Upper lobe of left lung (tissue), 4 donors: ENCODE data around the gene RGS7.

ENCODE experiments used
- POLR2A ChIP-seq, 4 donors: fragments of 450-650 bp; IDR thresholded peaks; one replicate each; pipeline ENCODE4 v1.5.1; 2016 to 2017; ENCODE audit warnings: antibody characterized with exemption in 4 of 4, mild to moderate bottlenecking in 2 of 4
- TF ChIP-seq, protein P1 (sequence below), 6 experiments: fragments of 450-650 bp in 4 of 6; fragments of 200-600 bp in 2 of 6; sonication (generic) in 2 of 6; IDR thresholded peaks; one replicate each; pipeline ENCODE4 v1.5.1; 2016 to 2019; ENCODE audit warnings: antibody characterized with exemption in 6 of 6

DNA sequence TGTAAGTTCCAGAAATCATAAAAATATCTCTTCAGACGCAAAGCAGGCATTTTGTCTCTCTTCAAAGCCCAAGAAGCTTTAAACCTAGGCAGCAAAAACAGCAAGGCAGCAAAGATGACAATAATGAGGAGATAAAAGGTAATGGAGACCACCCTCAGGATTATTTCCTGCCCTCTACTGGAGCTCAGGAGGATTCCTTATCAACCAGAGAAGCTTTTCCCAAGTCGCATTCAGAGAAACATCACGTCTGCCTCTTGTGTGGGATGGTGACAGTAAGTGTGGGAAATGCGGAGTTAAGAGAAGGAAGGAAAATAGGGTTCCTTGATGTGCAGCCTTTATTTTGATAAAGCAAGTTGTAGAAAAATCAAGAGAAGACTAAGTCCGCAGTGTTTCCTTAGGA lies 365.8 kb downstream of the RGS7 start:
- no peak for TF ChIP-seq POLR2A (IDR thresholded peaks at IDR 0.05)
- TF ChIP-seq, protein P1, sequence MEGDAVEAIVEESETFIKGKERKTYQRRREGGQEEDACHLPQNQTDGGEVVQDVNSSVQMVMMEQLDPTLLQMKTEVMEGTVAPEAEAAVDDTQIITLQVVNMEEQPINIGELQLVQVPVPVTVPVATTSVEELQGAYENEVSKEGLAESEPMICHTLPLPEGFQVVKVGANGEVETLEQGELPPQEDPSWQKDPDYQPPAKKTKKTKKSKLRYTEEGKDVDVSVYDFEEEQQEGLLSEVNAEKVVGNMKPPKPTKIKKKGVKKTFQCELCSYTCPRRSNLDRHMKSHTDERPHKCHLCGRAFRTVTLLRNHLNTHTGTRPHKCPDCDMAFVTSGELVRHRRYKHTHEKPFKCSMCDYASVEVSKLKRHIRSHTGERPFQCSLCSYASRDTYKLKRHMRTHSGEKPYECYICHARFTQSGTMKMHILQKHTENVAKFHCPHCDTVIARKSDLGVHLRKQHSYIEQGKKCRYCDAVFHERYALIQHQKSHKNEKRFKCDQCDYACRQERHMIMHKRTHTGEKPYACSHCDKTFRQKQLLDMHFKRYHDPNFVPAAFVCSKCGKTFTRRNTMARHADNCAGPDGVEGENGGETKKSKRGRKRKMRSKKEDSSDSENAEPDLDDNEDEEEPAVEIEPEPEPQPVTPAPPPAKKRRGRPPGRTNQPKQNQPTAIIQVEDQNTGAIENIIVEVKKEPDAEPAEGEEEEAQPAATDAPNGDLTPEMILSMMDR (IDR thresholded peaks at IDR 0.05): no peak
